Activated T-helper 1 cell treated with anti-CD3 and anti-CD28 coated beads, Interleukin-12 subunit alpha, Interleukin-12 subunit beta, Interleukin-2, Interleukin-4 antibody, amounts not matched to agents 30 ng/mL and 10 ng/mL and 1 ng/mL, durations not matched to agents 14 hours and 24 hours and 36 hours (primary cell): ENCODE measurements around the gene TMEM52. TPM values are rescaled to one million over a fixed set of nuclear protein-coding genes. Genes with fewer than 3 reads are reported as not detected.

Source experiments
- DNase-seq: peaks from one replicate; pipeline ENCODE4 v3.0.0; 2021; ENCODE audit warnings: low spot score
- H3K27ac Mint-ChIP-seq: one replicate; pipeline ENCODE4 v1.8.0; 2021; ENCODE audit warnings: mild to moderate bottlenecking, mixed read lengths
- H3K27me3 Mint-ChIP-seq: one replicate; pipeline ENCODE4 v1.8.0; 2022; ENCODE audit warnings: mild to moderate bottlenecking, moderate library complexity, mixed read lengths; ENCODE audit not compliant: insufficient read depth
- H3K36me3 Mint-ChIP-seq: one replicate; pipeline ENCODE4 v1.8.0; 2021; ENCODE audit warnings: low read depth, mixed read lengths
- H3K4me1 Mint-ChIP-seq: one replicate; pipeline ENCODE4 v1.8.0; 2021; ENCODE audit warnings: low read depth, mixed read lengths
- H3K4me3 Mint-ChIP-seq: one replicate; pipeline ENCODE4 v1.8.0; 2021; ENCODE audit warnings: mild to moderate bottlenecking, moderate library complexity, mixed read lengths
- H3K9me3 Mint-ChIP-seq: one replicate; pipeline ENCODE4 v1.8.0; 2021; ENCODE audit warnings: mixed read lengths
- intact Hi-C: fragments of 100-400 bp; cut with micrococcal nuclease; formaldehyde crosslinking; loops from one replicate; pipeline ENCODE4 v1.15.1; 2024
- total RNA-seq: library from RNA; stranded (reverse); gene quantifications from 2 replicates; pipeline ENCODE4 v1.2.3, GENCODE V29; 2022

TMEM52 gene
- total RNA-seq, 1 donor from 2014 or later = 0.99 TPM

DNA sequence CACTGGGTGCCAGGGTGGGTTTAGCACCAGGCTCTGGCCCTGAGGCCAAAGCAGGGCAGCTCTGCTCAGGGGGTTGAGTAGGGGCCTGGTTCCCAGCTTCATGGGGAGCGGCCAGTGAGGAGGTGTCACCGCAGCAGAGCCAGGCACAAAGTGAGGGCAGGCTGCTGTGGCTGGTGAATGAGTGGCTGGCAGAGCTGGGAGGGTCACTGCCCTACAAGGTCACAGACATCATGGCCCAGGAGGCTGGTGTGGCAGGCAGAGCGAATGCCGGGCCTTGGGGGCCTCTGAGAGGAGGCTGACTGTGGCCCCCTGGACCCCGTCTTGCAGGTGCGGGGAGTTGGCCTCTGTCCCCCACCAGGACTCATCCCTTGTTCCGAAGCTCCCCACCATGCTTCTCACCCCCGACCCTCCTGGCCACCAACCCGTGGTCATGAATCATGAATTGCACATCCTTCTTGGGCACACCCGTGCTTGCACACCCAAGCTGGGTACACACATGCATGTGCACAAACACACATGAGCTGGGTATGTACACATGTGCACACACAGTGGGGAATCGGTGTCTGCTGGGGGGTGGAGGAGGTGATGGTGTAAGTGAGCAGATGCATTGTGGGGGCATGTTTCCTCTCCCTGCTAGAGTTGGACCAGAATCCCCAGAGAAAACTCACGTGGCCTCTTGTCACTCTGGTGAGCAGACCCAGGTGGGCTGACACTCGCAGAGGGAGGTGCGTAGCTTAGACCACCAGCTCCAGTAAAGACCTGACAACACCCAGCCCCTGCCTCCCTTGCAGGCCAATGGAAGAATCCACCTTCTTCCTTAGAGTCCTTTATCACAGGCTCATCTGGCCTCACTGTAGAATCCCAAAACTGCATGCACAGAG, 23.4 kb downstream of the TMEM52 start:
- Mint-ChIP-seq H3K4me3 (no peak overlapping the region), H3K9me3 (no peaks in the 10 kb centered on the region), H3K27me3 (peaks cover 9% of the 10 kb centered on the region), H3K36me3 (peaks cover 2% of the 10 kb centered on the region), H3K27ac (no peak overlapping the region), H3K4me1 (peaks cover 21% of the 10 kb centered on the region)
- intact Hi-C loops = no loop called here
- DNase-seq = no peak

DNA sequence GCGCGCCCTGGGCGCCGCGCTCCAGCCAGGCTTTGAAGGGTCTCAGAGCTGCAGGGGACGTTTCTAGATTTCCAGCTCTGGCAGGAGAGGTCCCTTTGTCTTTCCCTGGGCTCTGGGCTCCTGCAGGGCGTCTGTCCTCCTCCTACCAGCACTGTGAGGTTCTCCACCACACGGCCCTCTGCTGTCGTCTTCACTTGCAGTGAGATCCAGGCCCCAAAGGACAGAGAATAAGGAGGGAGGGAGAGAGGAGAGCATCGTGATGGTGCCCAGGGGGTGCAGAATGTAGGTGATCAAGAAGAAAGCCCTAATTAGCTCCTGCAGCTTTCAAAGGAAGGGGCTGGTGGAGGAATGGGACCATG, 24.0 kb downstream of the TMEM52 start:
- Mint-ChIP-seq H3K27me3 (peaks cover 9% of the 10 kb centered on the region), H3K36me3 (peaks cover 2% of the 10 kb centered on the region), H3K27ac (no peak overlapping the region), H3K4me3 (peak overlapping the region; percentile 26), H3K4me1 (peaks cover 21% of the 10 kb centered on the region), H3K9me3 (no peaks in the 10 kb centered on the region)
- intact Hi-C loops = no loop called here
- no peak for DNase-seq

DNA sequence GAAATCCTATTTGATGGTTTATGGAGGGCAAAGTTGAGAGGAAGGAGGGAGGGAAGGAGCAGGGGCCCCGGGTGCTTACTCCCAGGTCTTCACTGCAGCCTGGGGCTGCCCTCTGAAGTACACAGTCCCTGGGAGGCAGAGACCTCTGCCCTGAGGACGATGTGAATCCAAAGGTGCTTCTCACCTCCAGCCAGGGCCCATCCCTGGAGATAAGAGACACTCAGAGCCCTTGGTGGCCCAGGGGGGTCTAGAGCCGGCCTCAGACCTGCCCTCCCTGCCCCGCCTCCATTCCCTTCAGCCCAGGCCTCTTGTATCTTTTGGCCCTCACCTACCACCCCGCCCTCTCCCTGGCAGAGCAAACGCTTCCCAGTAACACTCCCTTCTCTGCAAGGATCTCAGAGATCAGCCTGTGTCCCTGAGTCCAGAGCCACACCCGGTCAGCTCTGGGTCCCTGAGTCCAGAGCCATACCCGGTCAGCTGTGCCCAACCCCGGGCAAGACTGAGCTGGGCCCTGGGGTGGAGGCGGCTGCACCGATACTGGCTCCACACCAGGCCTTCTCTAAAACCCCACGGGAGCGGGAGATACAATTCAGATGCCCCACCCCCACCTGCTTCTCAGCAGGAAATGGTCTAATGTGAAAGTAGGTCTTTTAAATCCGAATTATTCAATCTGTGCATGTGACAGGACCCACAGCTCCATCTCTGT, 24.6 kb downstream of the TMEM52 start:
- H3K4me1 Mint-ChIP-seq = peaks cover 21% of the 10 kb centered on the region
- intact Hi-C loops = no loop called here
- H3K4me3 Mint-ChIP-seq = peak overlapping the region; percentile 26
- peaks cover 2% of the 10 kb centered on the region for H3K36me3 Mint-ChIP-seq
- H3K9me3 Mint-ChIP-seq = no peaks in the 10 kb centered on the region
- no peak for DNase-seq
- H3K27ac Mint-ChIP-seq = peak overlapping the region; percentile 72
- peaks cover 9% of the 10 kb centered on the region for H3K27me3 Mint-ChIP-seq

DNA sequence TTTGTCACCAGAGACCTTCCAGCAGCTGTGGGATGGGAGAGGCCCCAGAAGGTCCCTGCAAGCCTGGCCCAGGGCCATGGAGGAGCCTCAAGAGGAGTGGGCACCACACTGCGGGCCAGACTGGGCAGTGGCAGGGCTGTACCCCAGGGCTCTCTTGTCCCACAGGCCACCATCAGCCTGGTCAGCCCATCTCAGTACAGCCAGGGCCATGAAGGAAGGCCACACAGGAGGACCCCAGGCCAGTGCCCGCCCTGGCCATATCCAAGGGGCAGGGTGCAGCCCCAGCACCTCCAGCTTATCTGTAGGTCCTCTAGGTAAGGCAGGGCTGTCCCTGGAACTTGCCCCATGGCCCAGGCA, 25.1 kb downstream of the TMEM52 start:
- Mint-ChIP-seq H3K27ac (no peak overlapping the region), H3K36me3 (peaks cover 4% of the 10 kb centered on the region), H3K4me3 (peak overlapping the region; percentile 7), H3K9me3 (no peaks in the 10 kb centered on the region), H3K4me1 (peaks cover 25% of the 10 kb centered on the region), H3K27me3 (peaks cover 7% of the 10 kb centered on the region)
- intact Hi-C loops = no loop called here
- DNase-seq = no peak

DNA sequence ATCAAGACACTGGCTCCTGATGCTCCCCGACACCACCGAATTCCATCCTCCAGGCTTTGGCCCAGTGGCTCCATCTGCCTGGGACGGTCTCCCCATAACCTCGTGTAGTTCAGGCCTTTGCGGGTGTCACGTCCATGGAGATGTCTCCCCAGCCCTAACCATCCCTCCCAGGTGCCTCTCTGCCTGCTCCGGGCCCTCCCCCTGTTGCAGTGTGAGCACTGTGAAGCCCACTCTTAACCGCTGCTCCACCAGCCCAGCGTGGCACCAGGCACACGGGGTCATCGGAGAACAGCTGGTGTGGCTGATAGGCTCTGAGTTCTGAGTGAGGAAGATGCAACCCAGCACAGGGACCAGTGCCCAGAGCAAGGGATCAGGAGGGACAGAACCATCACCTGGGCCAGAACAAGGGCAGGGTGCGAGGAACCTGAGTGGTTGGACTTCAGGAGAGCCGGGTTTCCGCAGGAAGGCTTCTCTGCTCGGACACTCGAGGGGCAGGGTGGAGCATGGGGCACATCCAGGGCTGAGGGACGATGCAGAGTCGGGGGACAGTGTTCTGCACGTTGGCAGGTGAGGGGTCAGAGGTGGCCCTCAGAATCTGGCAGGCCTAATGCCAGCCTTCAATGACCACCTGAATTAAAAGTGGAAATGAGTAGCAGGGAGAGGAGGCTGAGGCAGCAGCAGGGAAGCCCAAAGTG, 25.6 kb downstream of the TMEM52 start:
- Mint-ChIP-seq H3K4me3 (peak overlapping the region; percentile 71), H3K27ac (peak overlapping the region; percentile 34)

DNA sequence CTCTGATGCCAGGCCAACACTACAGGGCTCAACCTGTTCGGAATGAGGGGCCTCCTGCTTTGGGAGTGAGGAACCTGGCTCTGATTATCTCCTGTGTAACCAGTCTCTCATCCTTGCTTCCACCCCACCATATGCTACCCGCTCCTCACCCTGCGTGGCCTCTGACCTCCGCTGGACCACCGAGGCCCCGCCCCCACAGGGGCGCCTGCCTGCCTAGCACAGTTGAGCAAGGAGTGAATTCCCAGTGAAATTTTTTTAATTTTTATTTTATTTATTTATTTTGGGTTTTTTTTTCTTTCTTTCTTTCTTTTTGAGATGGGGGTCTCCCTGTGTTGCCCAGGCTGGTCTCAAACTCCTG, 26.3 kb downstream of the TMEM52 start:
- intact Hi-C loops = no loop called here
- Mint-ChIP-seq H3K27ac (peak overlapping the region; percentile 88), H3K36me3 (peaks cover 11% of the 10 kb centered on the region), H3K4me3 (peak overlapping the region; percentile 85), H3K9me3 (no peaks in the 10 kb centered on the region), H3K27me3 (peaks cover 3% of the 10 kb centered on the region), H3K4me1 (peaks cover 37% of the 10 kb centered on the region)
- DNase-seq = no peak

More for the DNA sequence above, 25.6 kb downstream of the TMEM52 start:
- Mint-ChIP-seq H3K4me1 (peaks cover 30% of the 10 kb centered on the region), H3K27me3 (peaks cover 5% of the 10 kb centered on the region), H3K9me3 (no peaks in the 10 kb centered on the region), H3K36me3 (peaks cover 8% of the 10 kb centered on the region)
- intact Hi-C loops = no loop called here
- DNase-seq = no peak

DNA sequence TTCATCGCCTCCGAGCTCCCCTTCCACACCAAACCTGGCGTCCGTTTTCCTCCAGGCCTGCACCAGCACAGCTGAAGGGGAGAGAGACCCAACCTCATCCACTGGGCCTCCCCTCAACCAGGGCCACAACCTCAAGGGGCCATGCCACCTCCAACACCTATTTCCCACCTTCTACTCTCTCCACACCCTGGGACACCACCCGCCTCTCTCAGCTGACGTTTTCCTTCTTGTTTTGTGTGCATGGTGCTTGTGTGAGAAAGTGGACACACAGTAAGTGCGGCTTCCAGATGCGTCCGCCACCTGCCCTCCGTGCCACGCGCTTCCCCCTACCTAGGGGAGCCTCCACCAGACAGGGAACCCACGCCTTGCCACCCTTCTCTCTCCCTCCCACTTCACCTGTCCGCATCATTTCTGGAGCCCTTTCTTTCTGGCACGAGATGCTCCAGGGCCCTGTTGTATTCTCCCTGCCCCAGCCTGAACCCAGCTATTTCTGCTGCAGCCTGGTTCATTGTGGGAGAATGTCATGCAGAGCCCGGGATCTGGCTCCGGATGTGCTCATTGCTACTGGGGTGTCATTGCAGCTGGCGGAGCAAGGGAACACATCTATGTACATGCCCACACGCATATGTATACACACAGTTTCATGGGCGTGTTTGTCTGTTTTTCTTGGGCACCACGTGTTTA, 26.9 kb downstream of the TMEM52 start:
- no peak for DNase-seq
- H3K36me3 Mint-ChIP-seq = peaks cover 12% of the 10 kb centered on the region
- H3K9me3 Mint-ChIP-seq = no peaks in the 10 kb centered on the region
- H3K27ac Mint-ChIP-seq = peak overlapping the region; percentile 88
- H3K4me3 Mint-ChIP-seq = peak overlapping the region; percentile 85
- intact Hi-C loops = no loop called here
- H3K4me1 Mint-ChIP-seq = peaks cover 42% of the 10 kb centered on the region
- H3K27me3 Mint-ChIP-seq = peaks cover 3% of the 10 kb centered on the region

DNA sequence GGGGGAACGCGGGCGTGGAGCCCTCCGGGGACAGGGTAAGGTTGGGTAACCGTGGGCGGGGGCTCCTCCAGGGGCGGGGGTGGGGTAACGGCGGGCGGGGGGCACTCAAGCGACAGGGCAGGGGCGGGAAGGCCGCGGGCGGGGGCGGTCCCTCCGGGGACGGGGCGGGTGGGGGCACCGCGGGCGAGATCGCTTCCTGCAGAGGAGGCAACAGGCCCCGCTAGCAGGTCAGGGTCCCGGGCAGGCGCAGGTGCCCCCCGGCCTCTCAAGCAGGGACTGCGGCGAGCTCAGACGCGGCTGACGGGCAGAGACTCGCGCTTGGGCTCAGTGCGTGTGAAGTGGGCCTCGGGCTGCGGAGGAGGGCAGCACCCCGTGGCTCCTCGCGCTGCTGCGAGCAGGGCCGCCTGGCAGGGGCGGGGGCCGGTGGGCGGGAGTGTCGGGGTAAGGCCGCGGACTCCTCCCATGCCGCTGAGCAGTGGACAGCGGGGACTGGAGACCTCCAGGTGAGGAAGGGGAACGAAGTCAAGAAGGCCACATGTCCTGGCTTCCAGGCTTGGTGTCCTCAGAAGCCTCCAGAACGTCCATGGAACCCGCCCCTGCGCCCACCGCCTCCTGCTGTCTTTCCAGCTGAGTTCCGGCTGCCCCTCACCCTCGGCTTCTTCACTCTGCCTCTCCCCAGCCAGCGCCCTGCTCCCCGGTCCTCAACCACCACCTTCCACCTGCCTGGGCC, 27.6 kb downstream of the TMEM52 start:
- peaks cover 3% of the 10 kb centered on the region for H3K27me3 Mint-ChIP-seq
- peaks cover 15% of the 10 kb centered on the region for H3K36me3 Mint-ChIP-seq
- no peaks in the 10 kb centered on the region for H3K9me3 Mint-ChIP-seq
- peaks cover 46% of the 10 kb centered on the region for H3K4me1 Mint-ChIP-seq
- intact Hi-C loops = loop anchor here (1.0 to 2.0 kb wide), 4 partner anchors 15 to 111 kb away; partner anchors contain the start of gene TMEM52
- H3K4me3 Mint-ChIP-seq = peak overlapping the region; percentile 85
- H3K27ac Mint-ChIP-seq = peak overlapping the region; percentile 88
- peak; percentile 32 for DNase-seq

DNA sequence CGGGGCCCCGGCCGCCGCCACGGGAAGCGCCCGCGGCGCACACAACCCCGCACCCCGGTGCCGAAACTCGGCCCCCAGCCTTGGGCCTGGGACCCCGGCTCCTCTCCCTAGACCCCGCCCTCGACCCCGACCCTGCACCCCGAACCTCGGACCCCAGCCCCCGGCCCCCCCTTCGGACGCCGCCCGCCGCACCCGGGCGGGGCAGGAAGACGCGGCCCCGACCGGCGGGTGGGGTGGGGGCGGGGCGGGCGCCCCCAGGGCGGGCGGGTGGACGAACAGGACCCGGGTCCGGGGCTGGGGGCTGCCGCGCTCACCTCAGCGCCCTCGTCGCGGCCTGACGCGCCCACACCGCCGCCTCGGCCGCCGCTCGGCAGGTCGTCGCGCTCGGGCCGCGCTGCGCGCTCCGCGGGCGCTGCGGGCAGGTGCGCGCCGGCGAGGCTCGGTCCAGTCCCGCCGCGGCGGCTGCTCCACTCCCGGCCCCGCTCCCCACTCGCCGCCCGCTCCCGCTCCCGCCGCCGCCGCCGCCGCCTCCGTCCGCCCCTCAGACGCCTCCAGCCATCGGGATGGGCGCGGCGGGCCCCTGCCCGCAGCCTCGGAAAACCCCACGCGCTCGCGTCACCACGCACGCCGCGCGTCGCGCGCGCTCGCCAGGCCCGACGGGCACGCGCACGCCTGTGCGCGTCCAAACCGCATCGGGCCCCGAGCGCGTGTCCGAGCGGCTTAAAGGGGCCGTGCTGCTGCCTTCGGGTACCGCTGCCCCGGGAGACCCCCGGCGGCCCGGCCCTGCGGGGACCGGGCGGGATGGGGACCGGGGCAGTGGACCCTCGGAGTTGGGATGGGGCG, 28.4 kb downstream of the TMEM52 start, which contains the start of gene GNB1:
GNB1 (minus strand) TSS at position 582 of the 843 bp plus-strand sequence. CDS start 65,634 bp downstream, outside the sequence.
- peak within 1 kb of the TSS; percentile 88 for H3K27ac Mint-ChIP-seq
- peaks cover 17% of the 10 kb centered on the region for H3K36me3 Mint-ChIP-seq
- H3K4me3 Mint-ChIP-seq = peak within 1 kb of the TSS; percentile 90
- DNase-seq = peak; percentile 89
- H3K27me3 Mint-ChIP-seq = no peaks in the 10 kb centered on the region
- peaks cover 51% of the 10 kb centered on the region for H3K4me1 Mint-ChIP-seq
- H3K9me3 Mint-ChIP-seq = no peaks in the 10 kb centered on the region
- intact Hi-C loops = loop anchor here (1.0 to 2.0 kb wide), 4 partner anchors 14 to 110 kb away; partner anchors contain the start of gene TMEM52

DNA sequence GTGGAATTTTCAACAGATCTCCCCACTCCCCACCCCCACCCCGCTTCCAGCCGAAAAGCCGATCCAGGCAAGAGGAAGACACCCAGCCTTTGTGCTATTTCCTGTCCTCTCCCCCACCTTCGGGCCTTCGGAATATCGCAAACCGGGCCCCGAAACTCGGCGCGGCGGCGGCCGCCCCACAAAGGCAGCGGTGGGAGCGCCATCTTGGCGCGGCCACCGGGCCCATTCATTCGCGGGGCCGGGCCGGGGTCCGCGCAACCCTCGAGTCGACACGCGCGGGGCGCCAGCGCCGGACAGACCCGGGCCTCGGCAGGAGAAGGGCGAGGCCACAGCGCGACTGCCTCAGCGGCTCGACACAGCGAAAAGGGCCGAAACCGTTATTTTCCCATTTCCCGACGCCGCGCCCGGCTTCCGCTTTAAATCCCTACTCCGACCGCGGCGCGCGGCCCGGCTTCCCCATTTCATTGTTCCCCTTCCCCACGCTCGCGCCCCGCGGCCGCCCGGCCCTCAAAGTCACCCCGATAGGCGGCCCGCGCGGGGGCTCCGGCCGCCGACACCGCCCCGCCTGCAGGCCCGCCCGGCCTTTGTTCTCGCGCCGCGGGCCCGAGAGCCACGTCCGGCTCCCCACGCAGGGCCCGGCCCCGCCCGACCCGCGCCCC, 29.1 kb downstream of the TMEM52 start:
- peak; percentile 47 for DNase-seq
- Mint-ChIP-seq H3K27me3 (no peaks in the 10 kb centered on the region), H3K36me3 (peaks cover 17% of the 10 kb centered on the region), H3K4me1 (peaks cover 50% of the 10 kb centered on the region), H3K27ac (peak overlapping the region; percentile 74), H3K9me3 (no peaks in the 10 kb centered on the region), H3K4me3 (peak overlapping the region; percentile 90)
- intact Hi-C loops = loop anchor here (1.0 to 2.0 kb wide), 3 partner anchors 13 to 109 kb away; no protein-coding TSS in a partner anchor
